Colonic mucosa (tissue), 4 donors: ENCODE measurements around the gene DNAJC8. TPM values are rescaled to one million over a fixed set of nuclear protein-coding genes. Genes with fewer than 3 reads are reported as not detected.

Experiments used
- DNase-seq: peaks from one replicate; pipeline ENCODE4 v3.0.0-alpha.2; 2020
- H3K27ac ChIP-seq: fragments of 200-600 bp; one replicate; pipeline ENCODE4 v1.8.0; 2021
- H3K27me3 ChIP-seq: fragments of 200-600 bp; one replicate; pipeline ENCODE4 v1.8.0; 2021
- H3K36me3 ChIP-seq: fragments of 200-600 bp; one replicate; pipeline ENCODE4 v1.8.0; 2021
- H3K4me1 ChIP-seq: fragments of 200-600 bp; one replicate; pipeline ENCODE4 v1.8.0; 2021; ENCODE audit warnings: mild to moderate bottlenecking
- H3K4me3 ChIP-seq: fragments of 200-600 bp; one replicate; pipeline ENCODE4 v1.8.0; 2021
- H3K9ac ChIP-seq, 2 donors: one replicate each; pipeline ENCODE4 v1.7.0; 2013; ENCODE audit warnings: control low read depth in 2 of 2, low read depth in 2 of 2, low read length in 2 of 2
- H3K9me3 ChIP-seq: fragments of 200-600 bp; one replicate; pipeline ENCODE4 v1.8.0; 2021
- CTCF ChIP-seq: fragments of 200-600 bp; IDR thresholded peaks from one replicate; pipeline ENCODE4 v1.8.0; 2022; ENCODE audit warnings: antibody characterized with exemption, mild to moderate bottlenecking
- intact Hi-C: fragments of 100-400 bp; cut with DNase I; formaldehyde crosslinking; loops from one replicate; pipeline ENCODE4 v1.14.1; 2022
- total RNA-seq, 2 donors: library from RNA; stranded (reverse); fragmentation: NEBNext Ultra II Directional in 1 of 2; extraction: Animal tissue kit (Norgen Biotek cat#: 25700) in 1 of 2; gene quantifications; one replicate each; pipeline ENCODE4 v1.2.1, GENCODE V29; 2021
- donor health status: healthy.
- donor health status: DM: no; HTN: no; CAD: no.
- donor health status: DM: no; HTN: no; CAD: no.

DNAJC8 gene
- total RNA-seq, 2 donors from 2014 or later, result 53.1 to 57.2 TPM

GRCh38 chr1:28236656-28237322, 4.0 kb upstream of the DNAJC8 start:
- Histone ChIP-seq H3K9ac (peak overlapping the region; percentile 95 to 97), H3K27me3 (no peaks in the 10 kb centered on the region), H3K36me3 (no peaks in the 10 kb centered on the region), H3K4me1 (peaks cover 11% of the 10 kb centered on the region), H3K9me3 (no peaks in the 10 kb centered on the region), H3K4me3 (peak overlapping the region; percentile 71), H3K27ac (peak overlapping the region; percentile 89)
- TF ChIP-seq CTCF, result no peak
- intact Hi-C loops, result no loop called here
- DNase-seq, result no peak

GRCh38 chr1:28235755-28236655, 3.2 kb upstream of the DNAJC8 start, which contains the start of gene ATP5IF1:
Gene ATP5IF1, plus strand, starts transcription at chr1:28236124. Its CDS starts 60 bp downstream, at chr1:28236184.
- peak; percentile 97 for DNase-seq
- H3K9ac ChIP-seq, result peak within 1 kb of the TSS; percentile 95 to 97
- TF ChIP-seq CTCF, result no peak
- intact Hi-C loops, result no loop called here
- no peaks in the 10 kb centered on the region for H3K27me3 ChIP-seq
- peak within 1 kb of the TSS; percentile 71 for H3K4me3 ChIP-seq
- H3K27ac ChIP-seq, result peak within 1 kb of the TSS; percentile 89
- H3K4me1 ChIP-seq, result peaks cover 14% of the 10 kb centered on the region
- no peaks in the 10 kb centered on the region for H3K36me3 ChIP-seq
- H3K9me3 ChIP-seq, result no peaks in the 10 kb centered on the region

GRCh38 chr1:28233264-28233606, 406 bp upstream of the DNAJC8 start:
- no peak for DNase-seq

GRCh38 chr1:28229996-28230395, 2.8 kb downstream of the DNAJC8 start:
- H3K27ac ChIP-seq, result no peak overlapping the region
- intact Hi-C loops, result no loop called here
- no peak for TF ChIP-seq CTCF
- H3K4me1 ChIP-seq, result peaks cover 7% of the 10 kb centered on the region
- H3K9me3 ChIP-seq, result no peaks in the 10 kb centered on the region
- no peak overlapping the region for H3K9ac ChIP-seq
- H3K27me3 ChIP-seq, result no peaks in the 10 kb centered on the region
- H3K36me3 ChIP-seq, result peaks cover 11% of the 10 kb centered on the region
- no peak for DNase-seq
- no peak overlapping the region for H3K4me3 ChIP-seq

More at GRCh38 chr1:28233264-28233606, 406 bp upstream of the DNAJC8 start:
- Histone ChIP-seq H3K27me3 (no peaks in the 10 kb centered on the region), H3K4me3 (peak overlapping the region; percentile 81), H3K4me1 (peaks cover 14% of the 10 kb centered on the region), H3K27ac (no peak overlapping the region), H3K9me3 (no peaks in the 10 kb centered on the region), H3K36me3 (no peaks in the 10 kb centered on the region), H3K9ac (peak overlapping the region in 1 of 2 donors; percentile 91)
- no peak for TF ChIP-seq CTCF
- intact Hi-C loops, result no loop called here

GRCh38 chr1:28229089-28229488, 3.7 kb downstream of the DNAJC8 start:
- Histone ChIP-seq H3K9ac (no peak overlapping the region), H3K27me3 (no peaks in the 10 kb centered on the region), H3K27ac (no peak overlapping the region), H3K4me1 (peaks cover 7% of the 10 kb centered on the region), H3K4me3 (no peak overlapping the region), H3K9me3 (no peaks in the 10 kb centered on the region), H3K36me3 (peaks cover 16% of the 10 kb centered on the region)
- TF ChIP-seq CTCF, result no peak
- intact Hi-C loops, result no loop called here
- DNase-seq, result no peak
